Measurements from ENCODE around the gene RAD51B.
"Not testable (repeated sequence)": the region's sequence is repeated elsewhere in the genome, so short reads cannot be mapped to it uniquely, and the experiment has no call there.

DNA sequence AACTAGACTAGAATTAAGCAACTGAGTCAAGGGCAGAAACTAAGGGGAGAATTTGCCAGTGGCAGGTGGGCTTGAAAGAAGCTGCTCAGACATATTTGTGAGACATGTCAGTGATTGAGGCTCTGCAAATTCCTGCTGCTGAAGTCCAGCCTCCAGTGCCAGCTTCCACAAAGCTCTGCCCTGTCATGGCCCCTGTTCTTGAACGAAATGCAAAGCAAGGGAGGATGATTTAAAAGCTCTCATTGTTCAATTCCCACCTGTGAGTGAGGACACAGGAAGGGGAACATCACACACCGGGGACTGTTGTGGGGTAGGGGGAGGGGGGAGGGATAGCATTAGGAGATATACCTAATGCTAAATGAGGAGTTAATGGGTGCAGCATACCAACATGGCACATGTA, 439.4 kb downstream of the RAD51B start:
- not testable (repeated sequence) for TF ChIP-seq CTCF, POLR2AphosphoS5, POLR2A, EP300 (IDR thresholded peaks at IDR 0.05)
